Ovary (tissue), 3 donors: ENCODE data around the gene LTBP2.

ENCODE experiments used
- EP300 ChIP-seq: sonication (generic); formaldehyde crosslinking; IDR thresholded peaks from one replicate; pipeline ENCODE4 v1.6.1; 2017; ENCODE audit warnings: antibody characterized with exemption
- POLR2A ChIP-seq: fragments of 450-650 bp; IDR thresholded peaks from one replicate; pipeline ENCODE4 v1.6.1; 2017; ENCODE audit warnings: antibody characterized with exemption, mild to moderate bottlenecking, moderate library complexity
- TF ChIP-seq, protein P1 (sequence below), 3 donors: fragments of 450-650 bp in 2 of 3; fragments of 200-600 bp in 1 of 3; IDR thresholded peaks; one replicate each; pipeline versions ENCODE4 v1.5.1 to v1.8.0; 2016 to 2022; ENCODE audit warnings: antibody characterized with exemption in 3 of 3, mild to moderate bottlenecking in 1 of 3
- donor health status: DM: no; HTN: no; CAD: no.

DNA sequence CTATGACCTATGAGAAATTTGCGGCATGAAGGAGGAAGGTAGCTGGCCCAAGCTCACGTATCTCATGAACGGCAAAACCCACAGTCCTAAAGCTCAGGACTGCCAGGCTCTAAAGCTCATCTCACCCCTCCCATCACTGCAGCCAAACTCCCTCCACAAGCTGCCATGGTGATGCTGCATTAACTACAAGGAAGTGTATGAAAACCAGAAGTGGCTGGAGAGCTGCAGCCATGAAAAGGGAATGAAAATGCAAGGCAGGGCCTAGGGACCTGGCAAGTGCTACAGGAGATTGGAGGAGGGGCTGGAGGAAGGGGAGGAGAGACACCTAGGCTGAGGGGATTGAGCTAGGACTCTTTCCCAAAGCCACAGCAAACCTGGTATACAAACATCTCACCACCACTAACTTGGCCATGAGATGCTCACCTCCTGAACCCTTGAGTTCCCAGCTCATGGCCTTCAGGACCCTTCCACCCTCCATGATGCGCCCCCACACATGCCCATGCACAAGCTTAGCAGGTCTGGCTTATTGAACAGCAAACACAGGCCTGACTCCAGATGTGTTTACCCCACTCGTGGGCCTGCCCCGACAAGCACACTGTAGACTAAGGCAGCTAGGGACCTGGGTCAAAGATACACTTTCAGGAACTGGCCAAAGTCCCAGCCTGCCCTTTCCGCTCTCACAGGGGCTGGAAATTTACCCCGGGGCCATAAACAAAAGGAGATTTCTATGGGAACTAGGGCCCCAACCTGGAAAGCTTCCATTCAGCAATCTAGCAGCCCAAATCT lies 42.0 kb downstream of the LTBP2 start:
- TF ChIP-seq, protein P1, sequence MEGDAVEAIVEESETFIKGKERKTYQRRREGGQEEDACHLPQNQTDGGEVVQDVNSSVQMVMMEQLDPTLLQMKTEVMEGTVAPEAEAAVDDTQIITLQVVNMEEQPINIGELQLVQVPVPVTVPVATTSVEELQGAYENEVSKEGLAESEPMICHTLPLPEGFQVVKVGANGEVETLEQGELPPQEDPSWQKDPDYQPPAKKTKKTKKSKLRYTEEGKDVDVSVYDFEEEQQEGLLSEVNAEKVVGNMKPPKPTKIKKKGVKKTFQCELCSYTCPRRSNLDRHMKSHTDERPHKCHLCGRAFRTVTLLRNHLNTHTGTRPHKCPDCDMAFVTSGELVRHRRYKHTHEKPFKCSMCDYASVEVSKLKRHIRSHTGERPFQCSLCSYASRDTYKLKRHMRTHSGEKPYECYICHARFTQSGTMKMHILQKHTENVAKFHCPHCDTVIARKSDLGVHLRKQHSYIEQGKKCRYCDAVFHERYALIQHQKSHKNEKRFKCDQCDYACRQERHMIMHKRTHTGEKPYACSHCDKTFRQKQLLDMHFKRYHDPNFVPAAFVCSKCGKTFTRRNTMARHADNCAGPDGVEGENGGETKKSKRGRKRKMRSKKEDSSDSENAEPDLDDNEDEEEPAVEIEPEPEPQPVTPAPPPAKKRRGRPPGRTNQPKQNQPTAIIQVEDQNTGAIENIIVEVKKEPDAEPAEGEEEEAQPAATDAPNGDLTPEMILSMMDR (IDR thresholded peaks at IDR 0.05) = no peak
- TF ChIP-seq POLR2A (no peak), EP300 (no peak)
